Activated T-cell treated with anti-CD3 and anti-CD28 coated beads, Interleukin-2, amount 50 U/mL, for 4 hours (primary cell): ENCODE data around the gene FYB1. TPM values are rescaled to one million over a fixed set of nuclear protein-coding genes. Genes with fewer than 3 reads are reported as not detected.
"Not testable (repeated sequence)": the region's sequence is repeated elsewhere in the genome, so short reads cannot be mapped to it uniquely, and the experiment has no call there.

ENCODE experiments used
- ATAC-seq, 2 donors: fragments of 200-7000 bp; cut with Tn5 transposase; one replicate each; pipeline ENCODE4 v1.10.0; 2021
- DNase-seq: peaks from one replicate; pipeline ENCODE4 v3.0.0-alpha.2; 2020
- H3K27me3 Mint-ChIP-seq: one replicate; pipeline ENCODE4 v1.8.0; 2021; ENCODE audit warnings: low read depth, mixed read lengths
- H3K36me3 Mint-ChIP-seq: one replicate; pipeline ENCODE4 v1.8.0; 2022; ENCODE audit warnings: mixed read lengths; ENCODE audit not compliant: insufficient read depth
- H3K4me1 Mint-ChIP-seq: one replicate; pipeline ENCODE4 v1.8.0; 2021; ENCODE audit warnings: low read depth, mixed read lengths
- H3K4me3 Mint-ChIP-seq: one replicate; pipeline ENCODE4 v1.8.0; 2021; ENCODE audit warnings: mild to moderate bottlenecking, moderate library complexity, mixed read lengths
- H3K9me3 Mint-ChIP-seq: one replicate; pipeline ENCODE4 v1.8.0; 2021; ENCODE audit warnings: mixed read lengths
- total RNA-seq, 3 donors: library from RNA; stranded (reverse); gene quantifications; one replicate each; pipeline ENCODE4 v1.2.1, GENCODE V29; 2021

The FYB1 gene
- total RNA-seq, 3 donors from 2014 or later, result 33.4 to 39.0 (median 37.9) TPM

- no peak overlapping the region for H3K4me3 Mint-ChIP-seq
- H3K4me1 Mint-ChIP-seq, result peaks cover 8% of the 10 kb centered on the region
- no peaks in the 10 kb centered on the region for H3K36me3 Mint-ChIP-seq
- no peaks in the 10 kb centered on the region for H3K27me3 Mint-ChIP-seq
- DNase-seq, result no peak
- ATAC-seq, result peak in 1 of 2 donors; percentile 30
- peaks cover 10% of the 10 kb centered on the region for H3K9me3 Mint-ChIP-seq
Measured at GRCh38 chr5:39238366-39239105, 19.2 kb upstream of the FYB1 start.

GRCh38 chr5:39236718-39237117 lies 17.4 kb upstream of the FYB1 start:
- H3K27me3 Mint-ChIP-seq, result no peaks in the 10 kb centered on the region
- no peaks in the 10 kb centered on the region for H3K36me3 Mint-ChIP-seq
- peaks cover 10% of the 10 kb centered on the region for H3K9me3 Mint-ChIP-seq
- ATAC-seq (no peak), DNase-seq (no peak)
- peaks cover 18% of the 10 kb centered on the region for H3K4me1 Mint-ChIP-seq
- H3K4me3 Mint-ChIP-seq, result no peak overlapping the region

- peaks cover 6% of the 10 kb centered on the region for H3K9me3 Mint-ChIP-seq
- H3K4me3 Mint-ChIP-seq, result no peak overlapping the region
- no peaks in the 10 kb centered on the region for H3K27me3 Mint-ChIP-seq
- H3K36me3 Mint-ChIP-seq, result no peaks in the 10 kb centered on the region
- ATAC-seq (no peak), DNase-seq (no peak)
- H3K4me1 Mint-ChIP-seq, result peaks cover 27% of the 10 kb centered on the region
Measured at GRCh38 chr5:39235648-39236047, 16.3 kb upstream of the FYB1 start.

GRCh38 chr5:39234494-39234893 lies 15.1 kb upstream of the FYB1 start:
- not testable (repeated sequence) for ATAC-seq, DNase-seq, H3K27me3 Mint-ChIP-seq, H3K36me3 Mint-ChIP-seq, H3K9me3 Mint-ChIP-seq, H3K4me3 Mint-ChIP-seq
- H3K4me1 Mint-ChIP-seq, result peaks cover 27% of the 10 kb centered on the region

- Mint-ChIP-seq H3K36me3 (no peaks in the 10 kb centered on the region), H3K4me3 (no peak overlapping the region), H3K27me3 (no peaks in the 10 kb centered on the region), H3K4me1 (peaks cover 23% of the 10 kb centered on the region), H3K9me3 (no peaks in the 10 kb centered on the region)
- DNase-seq (no peak), ATAC-seq (no peak)
Measured at GRCh38 chr5:39233783-39234182, 14.4 kb upstream of the FYB1 start.

- H3K9me3 Mint-ChIP-seq, result no peaks in the 10 kb centered on the region
- ATAC-seq (peak; percentile 94 to 95), DNase-seq (no peak)
- peak overlapping the region; percentile 63 for H3K4me3 Mint-ChIP-seq
- H3K27me3 Mint-ChIP-seq, result no peaks in the 10 kb centered on the region
- peaks cover 19% of the 10 kb centered on the region for H3K4me1 Mint-ChIP-seq
- H3K36me3 Mint-ChIP-seq, result no peaks in the 10 kb centered on the region
Measured at GRCh38 chr5:39231705-39232525, 12.6 kb upstream of the FYB1 start.

- Mint-ChIP-seq H3K4me1 (peaks cover 35% of the 10 kb centered on the region), H3K9me3 (no peaks in the 10 kb centered on the region), H3K27me3 (no peaks in the 10 kb centered on the region), H3K36me3 (no peaks in the 10 kb centered on the region), H3K4me3 (no peak overlapping the region)
- DNase-seq (no peak), ATAC-seq (no peak)
Measured at GRCh38 chr5:39228596-39228995, 9.2 kb upstream of the FYB1 start.

- Mint-ChIP-seq H3K4me3 (no peak overlapping the region), H3K4me1 (peaks cover 25% of the 10 kb centered on the region), H3K36me3 (no peaks in the 10 kb centered on the region), H3K9me3 (no peaks in the 10 kb centered on the region), H3K27me3 (no peaks in the 10 kb centered on the region)
- DNase-seq (no peak), ATAC-seq (no peak)
Measured at GRCh38 chr5:39226558-39226957, 7.2 kb upstream of the FYB1 start.

GRCh38 chr5:39226100-39226451 lies 6.7 kb upstream of the FYB1 start:
- no peak for DNase-seq
- no peak overlapping the region for H3K4me3 Mint-ChIP-seq
- H3K27me3 Mint-ChIP-seq, result no peaks in the 10 kb centered on the region
- ATAC-seq, result no peak
- H3K9me3 Mint-ChIP-seq, result no peaks in the 10 kb centered on the region
- H3K36me3 Mint-ChIP-seq, result no peaks in the 10 kb centered on the region
- H3K4me1 Mint-ChIP-seq, result peaks cover 20% of the 10 kb centered on the region

- H3K4me3 Mint-ChIP-seq, result no peak overlapping the region
- no peaks in the 10 kb centered on the region for H3K36me3 Mint-ChIP-seq
- no peaks in the 10 kb centered on the region for H3K9me3 Mint-ChIP-seq
- no peak for ATAC-seq
- no peaks in the 10 kb centered on the region for H3K27me3 Mint-ChIP-seq
- peaks cover 18% of the 10 kb centered on the region for H3K4me1 Mint-ChIP-seq
- DNase-seq, result no peak
Measured at GRCh38 chr5:39225405-39226099, 6.2 kb upstream of the FYB1 start.

- DNase-seq (no peak), ATAC-seq (peak in 1 of 2 donors; percentile 48)
- Mint-ChIP-seq H3K36me3 (no peaks in the 10 kb centered on the region), H3K4me1 (peaks cover 25% of the 10 kb centered on the region), H3K27me3 (no peaks in the 10 kb centered on the region), H3K4me3 (no peak overlapping the region), H3K9me3 (no peaks in the 10 kb centered on the region)
Measured at GRCh38 chr5:39224196-39224761, 4.9 kb upstream of the FYB1 start.

- DNase-seq, result no peak
- H3K4me1 Mint-ChIP-seq, result peaks cover 31% of the 10 kb centered on the region
- no peak for ATAC-seq
Measured at GRCh38 chr5:39223565-39224156, 4.3 kb upstream of the FYB1 start.

GRCh38 chr5:39221671-39222070 lies 2.3 kb upstream of the FYB1 start:
- H3K27me3 Mint-ChIP-seq, H3K36me3 Mint-ChIP-seq, H3K4me3 Mint-ChIP-seq, ATAC-seq, DNase-seq, H3K9me3 Mint-ChIP-seq: not testable (repeated sequence)
- peaks cover 46% of the 10 kb centered on the region for H3K4me1 Mint-ChIP-seq

More at GRCh38 chr5:39223565-39224156, 4.3 kb upstream of the FYB1 start:
- Mint-ChIP-seq H3K9me3 (no peaks in the 10 kb centered on the region), H3K27me3 (no peaks in the 10 kb centered on the region), H3K36me3 (no peaks in the 10 kb centered on the region), H3K4me3 (no peak overlapping the region)
